GM12892 (cell line): ENCODE results near the gene SHOC1.

Experiments used
- POLR2A ChIP-seq: IDR thresholded peaks from 2 replicates; pipeline ENCODE4 v1.6.1; 2011; ENCODE audit warnings: low read depth, low read length, control low read depth
- POLR2AphosphoS5 ChIP-seq: IDR thresholded peaks from 2 replicates; pipeline ENCODE4 v1.6.1; 2011; ENCODE audit warnings: low read depth, low read length, control low read depth
- TAF1 ChIP-seq: IDR thresholded peaks from 2 replicates; pipeline ENCODE4 v1.6.1; 2011; ENCODE audit warnings: low read depth, mild to moderate bottlenecking, control low read depth, low read length, borderline replicate concordance

DNA sequence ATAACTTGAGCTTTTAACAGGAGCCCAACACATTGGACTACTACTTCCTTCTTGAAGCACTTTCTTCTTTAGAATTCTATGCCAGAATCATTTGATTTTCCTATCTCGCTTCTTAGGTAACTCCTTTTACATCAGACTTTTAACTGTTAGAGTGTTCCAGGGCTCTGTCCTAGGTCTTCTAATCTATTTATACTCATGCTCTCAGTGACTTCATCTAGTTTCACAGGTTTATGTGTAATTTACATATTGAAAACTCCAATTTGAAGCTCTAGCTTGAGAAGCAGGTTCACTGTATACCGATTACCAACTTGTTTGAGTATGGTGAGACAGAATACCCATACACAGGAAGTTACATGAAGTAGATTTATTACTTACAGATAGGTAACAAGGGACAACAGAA is 11.3 kb downstream of the SHOC1 start:
- TF ChIP-seq POLR2AphosphoS5 (no peak), POLR2A (no peak), TAF1 (no peak)
